Heart left ventricle (tissue), 16 donors: ENCODE data around the gene PTRH2. TPM values are rescaled to one million over a fixed set of nuclear protein-coding genes. Genes with fewer than 3 reads are reported as not detected.

Source experiments
- ATAC-seq, 4 donors: fragments of 200-7000 bp; cut with Tn5 transposase; one replicate each; pipeline ENCODE4 v1.9.1; 2020 to 2022; ENCODE audit warnings: moderate library complexity in 4 of 4, mild to moderate bottlenecking in 3 of 4, moderate number of reproducible peaks in 1 of 4
- DNase-seq, 5 donors: peaks; one replicate each; pipeline ENCODE4 v3.0.0-alpha.2; 2020
- H3K27ac ChIP-seq, 12 donors: fragments of 200-600 bp; sonication (generic) in 4 of 12; one replicate each; pipeline versions ENCODE4 v1.5.0 to v1.8.0; 2016 to 2022; ENCODE audit warnings: mild to moderate bottlenecking in 2 of 12
- H3K27me3 ChIP-seq, 9 donors: fragments of 200-600 bp; sonication (generic) in 2 of 9; one replicate each; pipeline versions ENCODE4 v1.5.1 to v1.8.0; 2016 to 2022; ENCODE audit warnings: mild to moderate bottlenecking in 3 of 9
- H3K36me3 ChIP-seq, 9 donors: fragments of 200-600 bp; sonication (generic) in 2 of 9; one replicate each; pipeline versions ENCODE4 v1.5.0 to v1.8.0; 2018 to 2022; ENCODE audit warnings: mild to moderate bottlenecking in 2 of 9
- H3K4me1 ChIP-seq, 12 donors: fragments of 200-600 bp; sonication (generic) in 4 of 12; one replicate each; pipeline versions ENCODE4 v1.5.0 to v1.8.0; 2016 to 2022; ENCODE audit warnings: mild to moderate bottlenecking in 3 of 12
- H3K4me3 ChIP-seq, 12 donors: fragments of 200-600 bp; sonication (generic) in 4 of 12; one replicate each; pipeline versions ENCODE4 v1.5.0 to v1.8.0; 2017 to 2022; ENCODE audit warnings: mild to moderate bottlenecking in 9 of 12, moderate library complexity in 4 of 12
- H3K9me3 ChIP-seq, 12 donors: fragments of 200-600 bp; sonication (generic) in 4 of 12; one replicate each; pipeline versions ENCODE4 v1.5.0 to v1.8.0; 2016 to 2022; ENCODE audit warnings: mild to moderate bottlenecking in 1 of 12
- CTCF ChIP-seq, 12 donors: fragments of 200-600 bp; sonication (generic) in 4 of 12; IDR thresholded peaks; one replicate each; pipeline versions ENCODE4 v1.5.0 to v1.8.0; 2018 to 2022; ENCODE audit warnings: antibody characterized with exemption in 12 of 12, mild to moderate bottlenecking in 5 of 12
- POLR2A ChIP-seq, 2 donors: fragments of 450-650 bp; IDR thresholded peaks; one replicate each; pipeline ENCODE4 v1.6.1; 2017; ENCODE audit warnings: antibody characterized with exemption in 2 of 2, mild to moderate bottlenecking in 2 of 2, moderate library complexity in 2 of 2
- intact Hi-C, 10 donors: fragments of 100-400 bp; cut with DNase I; formaldehyde crosslinking; loops; one replicate each; pipeline versions ENCODE4 v1.11.1 to v1.14.2; 2022
- polyA plus RNA-seq, 2 donors: library from polyadenylated mRNA; stranded (reverse); fragments of 200-250 nt; gene quantifications; one replicate each; pipeline ENCODE4 v1.2.3, GENCODE V29; 2013
- total RNA-seq, 9 donors: library from RNA; depleted of rRNA in 2 of 9; stranded (reverse); fragments of >200 nt in 2 of 9; fragmentation: NEBNext Ultra II Directional in 3 of 9; extraction: Animal tissue kit (Norgen Biotek cat#: 25700) in 3 of 9; gene quantifications; one replicate each; pipeline versions ENCODE4 v1.1.0 to v1.2.4, GENCODE V29; 2016 to 2023
- donor health status: ischemic (EF 13 %, LVEDD 7.1; RV severe dilation, severe dysfunction).
- donor health status: healthy with polysubstance abuse.
- donor health status: DM: no; HTN: yes; CAD: no.
- donor health status: DM: no; HTN: no; CAD: no.
- donor health status: ischemic (EF 25% LVEDD 6.9; RV normal size, moderate dysfunction).
- donor health status: ischemic (EF 25% LVEDD 5.7; RV mildly dilated, moderate dysfunction).
- donor health status: healthy.
- donor health status: DM: yes; HTN: yes; CAD: no.
- donor health status: ischemic (EF 35%, LVEDD 5.7; RV mildly dilated, moderate dysfunction).
- donor health status: nonischemic (EF 11% LVEDD 7.7; RV severe dilation, severe dysfunction).
- donor health status: DM: yes; HTN: yes; CAD: no.
- donor health status: PGD.
- donor health status: ischemic (EF 29% LVEDD 5.4; RV normal size, mild dysfunction).
- donor health status: nonischemic (EF 23%, LVEDD 6.1; RV moderate dilation, normal function).

PTRH2 gene
- total and polyA plus RNA-seq, 11 donors, result 6.7 to 25.2 (median 9.4) TPM

DNA sequence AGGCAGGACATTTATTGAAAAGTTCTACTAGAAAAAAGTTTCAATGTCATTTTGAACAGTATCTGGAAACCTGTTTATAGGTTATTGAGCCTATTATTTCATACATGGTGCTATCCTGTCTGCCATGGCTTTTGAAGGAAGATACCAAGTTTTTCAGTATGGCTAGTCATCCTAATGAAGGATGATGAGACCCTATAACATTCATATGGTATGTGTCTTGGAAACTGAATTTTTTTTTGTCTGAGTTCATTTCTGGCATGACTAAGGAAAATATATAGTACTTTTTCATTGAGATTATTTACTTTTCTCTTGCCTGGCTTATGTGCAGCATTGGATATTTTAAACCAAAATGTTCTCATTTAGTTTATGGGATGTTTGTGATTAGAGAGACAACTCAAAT is 57.3 kb downstream of the PTRH2 start:
- DNase-seq, result no peak
- no peak for TF ChIP-seq CTCF (IDR thresholded peaks at IDR 0.05)
- TF ChIP-seq POLR2A (IDR thresholded peaks at IDR 0.05), result no peak
- H3K9me3 ChIP-seq, result peaks cover 0 to 4% (median 0%) of the 10 kb centered on the region in 12 donors
- no peak for ATAC-seq
- H3K4me3 ChIP-seq, result no peak overlapping the region
- no peak overlapping the region for H3K27ac ChIP-seq
- H3K4me1 ChIP-seq, result peaks cover 0 to 27% (median 15%) of the 10 kb centered on the region in 12 donors
- H3K27me3 ChIP-seq, result no peaks in the 10 kb centered on the region
- intact Hi-C loops, result loop anchor here in 3 of 10 donors (5.0 to 10.0 kb wide), 2 partner anchors 37 to 395 kb away; no protein-coding TSS in a partner anchor
- H3K36me3 ChIP-seq, result peaks cover 0 to 100% (median 94%) of the 10 kb centered on the region in 9 donors

Other genes starting within 250 kb of the PTRH2 start
- gene DHX40, start 141.8 kb downstream of the PTRH2 start, total RNA-seq, result 10 to 100 TPM; 15.5 to 25.4 (median 21.2) TPM
- gene DHX40, start 141.8 kb downstream of the PTRH2 start, polyA plus RNA-seq, result 10 to 100 TPM in 1 of 2 donors, 1 to 10 TPM in 1; 5.5 to 21.9 TPM
- gene CLTC, start 87.5 kb downstream of the PTRH2 start, total RNA-seq, result 100 to 1,000 TPM; 144 to 242 (median 193) TPM
- gene CLTC, start 87.5 kb downstream of the PTRH2 start, polyA plus RNA-seq, result 100 to 1,000 TPM in 1 of 2 donors, 10 to 100 TPM in 1; 49.8 to 130 TPM
- 100 to 1,000 TPM in 1 of 9 donors, 10 to 100 TPM in 8; 36.1 to 181 (median 50.1) TPM for gene VMP1, start 224 bp upstream of the PTRH2 start, total RNA-seq
- 10 to 100 TPM; 19.3 to 54.6 TPM for gene VMP1, start 224 bp upstream of the PTRH2 start, polyA plus RNA-seq
- 1 to 10 TPM; 3.7 to 8.5 (median 6.2) TPM for gene TUBD1, start 185.5 kb upstream of the PTRH2 start, total RNA-seq
- gene TUBD1, start 185.5 kb upstream of the PTRH2 start, polyA plus RNA-seq, result 1 to 10 TPM; 4.6 to 7.0 TPM
- 10 to 100 TPM; 13.5 to 29.4 (median 24.5) TPM for gene RPS6KB1, start 185.7 kb upstream of the PTRH2 start, total RNA-seq
- gene RPS6KB1, start 185.7 kb upstream of the PTRH2 start, polyA plus RNA-seq, result 10 to 100 TPM in 1 of 2 donors, 1 to 10 TPM in 1; 7.8 to 11.6 TPM